K562 (cell line): ENCODE data around the gene POLR3GL. TPM values are rescaled to one million over a fixed set of nuclear protein-coding genes. Genes with fewer than 3 reads are reported as not detected.

Source experiments
- ATAC-seq: fragments of 200-7000 bp; cut with Tn5 transposase; 3 replicates; pipeline ENCODE4 v1.9.1; 2020; ENCODE audit warnings: moderate library complexity
- BruUV-seq: library from RNA; stranded (reverse); fragments of 400-500 nt; replicated peaks from 2 replicates; lab custom pipeline; 2021; lab: Mats Ljungman, UMichigan
- CTCF ChIA-PET: fragments of 300-600 bp; formaldehyde crosslinking; extraction: SDS; loops from one replicate; lab custom pipeline; 2021; ENCODE audit warnings: low intra/inter-chr PET ratio; lab: Yijun Ruan, JAX
- POLR2A ChIA-PET: fragments of 300-600, 350-650 bp; sonication (Branson Sonifier 250); formaldehyde crosslinking; extraction: SDS; loops from one replicate; lab custom pipeline; 2021; ENCODE audit warnings: antibody characterized with exemption, inconsistent platforms; lab: Yijun Ruan, JAX
- DNase-seq, 4 experiments: peaks; one replicate each; pipeline versions ENCODE4 v3.0.0 to v3.0.0-alpha.2; 2011 to 2018; ENCODE audit warnings: low spot score in 3 of 4, mixed read lengths in 3 of 4; ENCODE audit errors: extremely low read depth in 1 of 4
- FAIRE-seq: peaks from 2 replicates; lab custom pipeline; 2011; peaks lifted over from hg19 to GRCh38; lab: Jason Lieb, UNC
- H2AFZ ChIP-seq: 2 replicates; pipeline ENCODE4 v1.6.0; 2011; ENCODE audit warnings: low read depth, low read length, control low read depth, inconsistent platforms
- H3K27ac ChIP-seq: fragments of 200-600 bp; 3 replicates; pipeline ENCODE4 v1.8.0; 2011; ENCODE audit warnings: low read depth, mild to moderate bottlenecking, control low read depth, inconsistent platforms, low read length, moderate library complexity, mixed read lengths; ENCODE audit errors: extremely low read depth
- H3K27me3 ChIP-seq, 2 experiments: fragments of 300-600 bp in 1 of 2; 2 replicates in 1 of 2; 3 replicates in 1 of 2; pipeline versions ENCODE4 v1.6.0 to v1.8.0; 2011; ENCODE audit warnings: inconsistent platforms in 2 of 2, low read length in 2 of 2, mild to moderate bottlenecking in 1 of 2, mixed read lengths in 1 of 2, moderate library complexity in 1 of 2; ENCODE audit not compliant: control insufficient read depth in 2 of 2, insufficient read depth in 2 of 2
- H3K36me3 ChIP-seq: fragments of 300-600 bp; 3 replicates; pipeline ENCODE4 v1.8.0; 2011; ENCODE audit warnings: mild to moderate bottlenecking, low read length, inconsistent platforms; ENCODE audit not compliant: control insufficient read depth, insufficient read depth
- H3K4me1 ChIP-seq, 2 experiments: fragments of 200-600 bp in 1 of 2; replicated peaks in 1 of 2; 2 replicates in 1 of 2; 3 replicates in 1 of 2; pipeline versions ENCODE4 v1.5.1 to v1.8.0; 2011; ENCODE audit warnings: inconsistent platforms in 2 of 2, low read length in 2 of 2, mild to moderate bottlenecking in 1 of 2, mixed read lengths in 1 of 2, moderate library complexity in 1 of 2; ENCODE audit not compliant: control insufficient read depth in 2 of 2, insufficient read depth in 2 of 2
- H3K4me2 ChIP-seq: 2 replicates; pipeline ENCODE4 v1.6.1; 2011; ENCODE audit warnings: low read length, control low read depth, inconsistent platforms, mixed read lengths; ENCODE audit not compliant: insufficient read depth
- H3K4me3 ChIP-seq: fragments of 200-600 bp; sonication (generic), shearing (Covaris generic); 2 replicates; pipeline ENCODE4 v1.5.1; 2016; ENCODE audit warnings: control low read depth, inconsistent platforms
- H3K79me2 ChIP-seq: fragments of 200-600 bp; 3 replicates; pipeline ENCODE4 v1.8.0; 2011; ENCODE audit warnings: low read length, inconsistent platforms; ENCODE audit not compliant: control insufficient read depth, insufficient read depth
- H3K9ac ChIP-seq, 2 experiments: 2 replicates each; pipeline versions ENCODE4 v1.6.0 to v1.6.1; 2011; ENCODE audit warnings: low read depth in 2 of 2, low read length in 2 of 2, control low read depth in 1 of 2, inconsistent platforms in 1 of 2, mild to moderate bottlenecking in 1 of 2, mixed read lengths in 1 of 2; ENCODE audit not compliant: insufficient read depth in 1 of 2
- H3K9me1 ChIP-seq: one replicate; pipeline ENCODE4 v1.6.0; 2011; ENCODE audit warnings: inconsistent platforms, mild to moderate bottlenecking, low read length, moderate library complexity; ENCODE audit not compliant: control insufficient read depth, insufficient read depth
- H3K9me3 ChIP-seq: replicated peaks from 2 replicates; pipeline ENCODE4 v1.5.1; 2011; ENCODE audit warnings: low read depth, low read length, inconsistent platforms; ENCODE audit not compliant: control insufficient read depth, insufficient read depth
- H4K20me1 ChIP-seq: replicated peaks from 2 replicates; pipeline ENCODE4 v1.6.1; 2011; ENCODE audit warnings: low read length, inconsistent platforms, mixed read lengths; ENCODE audit not compliant: control insufficient read depth, insufficient read depth
- CBX1 ChIP-seq: sonication (generic); IDR thresholded peaks from 2 replicates; pipeline ENCODE4 v1.6.1; 2016; ENCODE audit warnings: antibody characterized with exemption, low read depth, mild to moderate bottlenecking
- CBX3 ChIP-seq, 2 experiments: IDR thresholded peaks; 1 replicate in 1 of 2; 2 replicates in 1 of 2; pipeline ENCODE4 v1.6.1; 2012; ENCODE audit warnings: inconsistent platforms in 2 of 2, low read length in 2 of 2, borderline replicate concordance in 1 of 2, control low read depth in 1 of 2
- KAT8 ChIP-seq: fragments of 450-650 bp; IDR thresholded peaks from 2 replicates; pipeline ENCODE4 v1.6.1; 2016; ENCODE audit warnings: low read depth, mild to moderate bottlenecking
- NFYB ChIP-seq: IDR thresholded peaks from 2 replicates; pipeline ENCODE4 v1.6.1; 2011; ENCODE audit warnings: mild to moderate bottlenecking, moderate library complexity; ENCODE audit not compliant: insufficient read length; ENCODE audit errors: extremely low read depth
- PML ChIP-seq: IDR thresholded peaks from 2 replicates; pipeline ENCODE4 v1.6.1; 2012; ENCODE audit warnings: low read length, inconsistent platforms
- RBM34 ChIP-seq: fragments of 200-400 bp; formaldehyde crosslinking; IDR thresholded peaks from 2 replicates; pipeline ENCODE4 v1.6.1; 2018; ENCODE audit warnings: low read length, borderline replicate concordance; ENCODE audit not compliant: insufficient read depth
- RNF2 ChIP-seq: sonication (generic); IDR thresholded peaks from 2 replicates; pipeline ENCODE4 v1.6.1; 2016
- SMAD4 ChIP-seq: fragments of 250-450 bp; sonication (Bioruptor Pico); conservative IDR thresholded peaks from 2 replicates; pipeline ENCODE4 v1.8.0; 2021; ENCODE audit warnings: inconsistent platforms, mild to moderate bottlenecking, moderate library complexity
- STAT6 ChIP-seq: sonication (generic); formaldehyde crosslinking; IDR thresholded peaks from 2 replicates; pipeline ENCODE4 v1.8.1; 2023; ENCODE audit warnings: mild to moderate bottlenecking, missing genetic modification reagents
- UBTF ChIP-seq, 2 experiments: IDR thresholded peaks; 2 replicates each; pipeline ENCODE4 v1.6.1; 2012; ENCODE audit warnings: improper control_type of control experiment in 2 of 2, low read depth in 2 of 2, low read length in 2 of 2, borderline replicate concordance in 1 of 2
- ZNF280A ChIP-seq: fragments of 450-650 bp; IDR thresholded peaks from 2 replicates; pipeline ENCODE4 v1.6.1; 2018; ENCODE audit warnings: mild to moderate bottlenecking, low read depth; ENCODE audit not compliant: partially characterized antibody
- ZNF583 ChIP-seq: fragments of 250-450 bp; sonication (Bioruptor Pico); IDR thresholded peaks from 2 replicates; pipeline ENCODE4 v1.4.0; 2020
- ZSCAN32 ChIP-seq: fragments of 450-650 bp; formaldehyde crosslinking; IDR thresholded peaks from 2 replicates; pipeline ENCODE4 v1.4.0; 2020; ENCODE audit warnings: mild to moderate bottlenecking, moderate library complexity
- in situ Hi-C: fragments of 300-500 bp; cut with MboI; formaldehyde crosslinking; loops from 4 replicates; pipeline ENCODE4 v1.15.0; 2018; ENCODE audit warnings: inconsistent platforms, mixed read lengths
- intact Hi-C: fragments of 100-400 bp; cut with micrococcal nuclease; formaldehyde crosslinking; loops from 2 replicates; pipeline ENCODE4 v1.14.2; 2022
- polyA plus RNA-seq, 8 experiments: library from polyadenylated mRNA; depleted of rRNA in 4 of 8; stranded (reverse) in 5 of 8; unstranded in 3 of 8; fragments of >200 nt; fragmentation: Nextera tagmentation in 2 of 8; fragmentation: Illumina TruSeq in 1 of 8; extraction: Ambion mirVana in 2 of 8; extraction: Trizol in 1 of 8; gene quantifications; 2 replicates each; pipeline versions ENCODE4 v1.2.1 to v1.2.3, GENCODE V29; 2011 to 2014; ENCODE audit warnings: inconsistent platforms in 1 of 8, missing spikeins in 1 of 8
- total RNA-seq, 7 experiments: library from RNA; depleted of rRNA in 6 of 7; stranded (reverse); fragments of >200 nt in 6 of 7; fragmentation: Illumina TruSeq in 2 of 7; extraction: Trizol in 2 of 7; gene quantifications; 2 replicates each; pipeline versions ENCODE4 v1.2.1 to v1.2.3, GENCODE V29; 2011 to 2021; ENCODE audit warnings: low replicate concordance in 1 of 7

Gene POLR3GL
- total and polyA plus RNA-seq, 9 of the 15 experiments (the other 6 are each of a cell fraction or from before 2014, with no cell fraction given) = 14.6 to 48.4 (median 38.2) TPM

- ATAC-seq (no peak), DNase-seq (no peak), FAIRE-seq (no peak)
- POLR2A ChIA-PET = interaction anchor here (0.6 to 1.0 kb wide), 4 partner anchors 9 to 50 kb away, joined by 3 read pairs; partner anchors contain the start of genes ANKRD34A, ANKRD35, LIX1L and POLR3GL
- Histone ChIP-seq H3K9me3 (no peaks in the 10 kb centered on the region), H3K27me3 (no peaks in the 10 kb centered on the region), H3K4me3 (no peak overlapping the region), H2AFZ (no peak overlapping the region), H4K20me1 (no peaks in the 10 kb centered on the region), H3K4me1 (peaks cover 4 to 12% of the 10 kb centered on the region in 2 experiments; a peak in 3 of 5 replicates), H3K9ac (no peak overlapping the region), H3K79me2 (no peaks in the 10 kb centered on the region; the same call in 2 of the 3 replicates), H3K4me2 (no peak overlapping the region), H3K27ac (no peak overlapping the region), H3K9me1 (peaks cover 3% of the 10 kb centered on the region), H3K36me3 (peaks cover 16% of the 10 kb centered on the region; the same call in 1 of the 3 replicates)
- BruUV-seq = no TSS peak
- TF ChIP-seq RNF2 (no peak), UBTF (IDR thresholded peaks at IDR 0.05; ENCODE audit: borderline replicate concordance in 1 of 2, low read depth in 2 of 2, low read length in 2 of 2) (no peak), CBX3 (IDR thresholded peaks at IDR 0.05; ENCODE audit: borderline replicate concordance in 1 of 2, low read length in 2 of 2) (no peak), STAT6 (CRISPR knock-in tag) (no peak), ZNF583 (CRISPR knock-in tag) (no peak), PML (no peak), NFYB (no peak), ZNF280A (no peak), ZSCAN32 (CRISPR knock-in tag) (no peak), SMAD4 (CRISPR knock-in tag) (no peak), CBX1 (no peak), RBM34 (no peak), KAT8 (no peak)
- CTCF ChIA-PET = no interaction called here
- in situ Hi-C loops (no loop called here), intact Hi-C loops (no loop called here)
Measured at GRCh38 chr1:145935708-145936107, 28.8 kb upstream of the POLR3GL start.
